A673 (cell line): ENCODE results near the gene GIMAP8. TPM values are rescaled to one million over a fixed set of nuclear protein-coding genes. Genes with fewer than 3 reads are reported as not detected.

Source experiments
- BruUV-seq: library from RNA; stranded (reverse); fragments of 400-500 nt; replicated peaks from 2 replicates; lab custom pipeline; 2021; lab: Mats Ljungman, UMichigan
- CTCF ChIA-PET: fragments of 300-600 bp; sonication (Branson Sonifier 250); formaldehyde crosslinking; loops from one replicate; lab custom pipeline; 2022; ENCODE audit warnings: antibody characterized with exemption; lab: Charles Lee
- POLR2A ChIA-PET: fragments of 300-600 bp; sonication (Branson Sonifier 250); formaldehyde crosslinking; loops from one replicate; lab custom pipeline; 2022; ENCODE audit warnings: antibody characterized with exemption; ENCODE audit not compliant: low non-redundant PET; lab: Charles Lee
- DNase-seq: peaks from one replicate; pipeline ENCODE4 v3.0.0-alpha.2; 2015; ENCODE audit warnings: low spot score
- H3K27ac ChIP-seq: fragments of 200-600 bp; sonication (generic); 2 replicates; pipeline ENCODE4 v1.5.1; 2016; ENCODE audit warnings: mixed run types, low read depth, mild to moderate bottlenecking, mixed read lengths, antibody characterized with exemption, low read length; ENCODE audit not compliant: poor library complexity, severe bottlenecking
- H3K27me3 ChIP-seq: fragments of 200-600 bp; sonication (generic); replicated peaks from 2 replicates; pipeline ENCODE4 v1.6.1; 2017; ENCODE audit warnings: mixed run types, low read depth, mild to moderate bottlenecking, mixed read lengths, antibody characterized with exemption, low read length; ENCODE audit not compliant: insufficient read depth, poor library complexity
- H3K36me3 ChIP-seq: fragments of 200-600 bp; sonication (generic); 2 replicates; pipeline ENCODE4 v1.6.1; 2016; ENCODE audit warnings: mixed run types, mild to moderate bottlenecking, mixed read lengths, antibody characterized with exemption, low read length; ENCODE audit not compliant: insufficient read depth, poor library complexity, severe bottlenecking
- H3K4me1 ChIP-seq: fragments of 200-600 bp; sonication (generic); 2 replicates; pipeline ENCODE4 v1.6.1; 2017; ENCODE audit warnings: mixed run types, mild to moderate bottlenecking, mixed read lengths, antibody characterized with exemption, low read length; ENCODE audit not compliant: insufficient read depth, poor library complexity, severe bottlenecking
- H3K4me3 ChIP-seq: fragments of 200-600 bp; sonication (generic); 2 replicates; pipeline ENCODE4 v1.5.1; 2016; ENCODE audit warnings: low read depth, mixed run types, mild to moderate bottlenecking, mixed read lengths, low read length; ENCODE audit not compliant: poor library complexity, severe bottlenecking
- H3K9me3 ChIP-seq: fragments of 200-600 bp; sonication (generic); 2 replicates; pipeline ENCODE4 v1.6.1; 2016; ENCODE audit warnings: mixed run types, low read depth, mild to moderate bottlenecking, mixed read lengths, antibody characterized with exemption, low read length; ENCODE audit not compliant: poor library complexity, severe bottlenecking
- CTCF ChIP-seq: fragments of 300-800, 200-600 bp; sonication (generic); conservative IDR thresholded peaks from 2 replicates; pipeline ENCODE4 v1.5.1; 2017; ENCODE audit warnings: low read depth, mild to moderate bottlenecking, antibody characterized with exemption, low read length, moderate library complexity, mixed read lengths
- EZH2 ChIP-seq: fragments of 200-600 bp; sonication (generic); IDR thresholded peaks from 2 replicates; pipeline ENCODE4 v1.6.1; 2017; ENCODE audit warnings: borderline replicate concordance, low read depth, mild to moderate bottlenecking, mixed read lengths, antibody characterized with exemption, low read length; ENCODE audit not compliant: poor library complexity, severe bottlenecking
- intact Hi-C: fragments of 100-400 bp; cut with micrococcal nuclease; formaldehyde crosslinking; loops from one replicate; pipeline ENCODE4 v1.10.0; 2022; ENCODE audit not compliant: unreplicated experiment
- total RNA-seq: library from RNA; stranded (reverse); gene quantifications from 2 replicates; pipeline ENCODE4 v1.2.3, GENCODE V29; 2021

GIMAP8 gene
- total RNA-seq, 1 experiment from 2014 or later = not detected

- no peak for DNase-seq
- no TSS peak for BruUV-seq
- Histone ChIP-seq H3K27ac (no peak overlapping the region), H3K4me3 (no peak overlapping the region), H3K36me3 (no peaks in the 10 kb centered on the region), H3K27me3 (no peaks in the 10 kb centered on the region), H3K4me1 (peaks cover 4% of the 10 kb centered on the region), H3K9me3 (no peaks in the 10 kb centered on the region)
- TF ChIP-seq EZH2 (no peak), CTCF (no peak)
- ChIA-PET CTCF (no interaction called here), POLR2A (no interaction called here)
- intact Hi-C loops = no loop called here
Observed at GRCh38 chr7:150446288-150446938, 4.0 kb upstream of the GIMAP8 start.

DNA sequence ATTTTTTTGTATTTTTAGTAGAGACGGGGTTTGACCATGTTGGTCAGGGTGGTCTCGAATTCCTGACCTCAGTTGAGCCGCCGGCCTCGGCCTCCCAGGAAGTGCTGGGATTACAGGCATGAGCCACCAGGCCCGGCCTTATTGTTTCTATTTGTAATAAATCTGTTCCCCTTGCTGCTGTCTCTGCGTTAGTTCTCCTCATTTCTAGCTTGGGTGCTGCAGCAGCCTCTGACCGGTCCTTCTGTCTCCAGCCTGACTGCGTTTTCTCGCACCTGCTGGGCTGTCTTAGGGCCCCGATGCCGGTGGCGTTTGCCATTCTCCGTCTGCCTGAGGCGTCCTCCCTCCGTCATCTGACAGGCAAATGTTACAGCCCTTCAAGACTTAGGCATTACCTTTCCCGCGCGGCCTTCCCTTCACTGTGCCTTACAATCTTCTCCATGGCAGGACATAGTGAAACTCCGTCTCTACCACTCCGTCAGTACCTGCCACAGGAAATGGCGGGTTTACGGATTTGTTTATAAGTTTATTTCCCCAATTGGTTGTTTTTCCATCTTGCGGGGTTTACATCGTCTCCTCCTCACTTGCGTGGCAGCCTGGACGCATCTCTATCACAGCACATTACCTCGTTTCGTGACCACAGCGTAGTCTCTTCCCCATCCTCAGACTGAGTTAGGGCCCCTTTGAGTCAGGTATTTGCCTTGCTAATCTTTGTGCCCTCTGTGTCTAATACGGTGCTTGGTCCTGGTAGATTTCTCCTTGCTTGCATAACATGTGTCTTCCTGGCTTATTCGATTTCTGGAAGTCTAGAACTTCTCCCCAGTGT is 2.3 kb upstream of the GIMAP8 start:
- ChIA-PET POLR2A (no interaction called here), CTCF (interaction anchor here (1.2 to 1.4 kb wide), 2 partner anchors 306 to 307 kb away, joined by 3 to 11 read pairs; no protein-coding TSS in a partner anchor)
- Histone ChIP-seq H3K36me3 (no peaks in the 10 kb centered on the region), H3K4me3 (no peak overlapping the region), H3K27ac (no peak overlapping the region), H3K4me1 (peaks cover 4% of the 10 kb centered on the region), H3K9me3 (no peaks in the 10 kb centered on the region), H3K27me3 (no peaks in the 10 kb centered on the region)
- no peak for DNase-seq
- BruUV-seq = no TSS peak
- intact Hi-C loops = loop anchor here (2.0 kb wide), 1 partner anchor 307 kb away; no protein-coding TSS in a partner anchor
- TF ChIP-seq CTCF (no peak), EZH2 (no peak)

GRCh38 chr7:150448789-150449147 is 1.7 kb upstream of the GIMAP8 start:
- no peak overlapping the region for H3K27ac ChIP-seq
- BruUV-seq = no TSS peak
- TF ChIP-seq CTCF (peak; percentile 97), EZH2 (no peak)
- no peaks in the 10 kb centered on the region for H3K27me3 ChIP-seq
- CTCF ChIA-PET = interaction anchor here (0.5 to 1.4 kb wide), 4 partner anchors 33 to 339 kb away, joined by 3 to 11 read pairs (median 5); no protein-coding TSS in a partner anchor
- H3K4me3 ChIP-seq = no peak overlapping the region
- H3K36me3 ChIP-seq = no peaks in the 10 kb centered on the region
- peak; percentile 81 for DNase-seq
- H3K4me1 ChIP-seq = peaks cover 4% of the 10 kb centered on the region
- intact Hi-C loops = loop anchor here (2.0 kb wide), 1 partner anchor 306 kb away; no protein-coding TSS in a partner anchor
- H3K9me3 ChIP-seq = no peaks in the 10 kb centered on the region
- POLR2A ChIA-PET = no interaction called here
